SK-N-SH (cell line): ENCODE results near the gene TRAF5. TPM values are rescaled to one million over a fixed set of nuclear protein-coding genes. Genes with fewer than 3 reads are reported as not detected.

ENCODE experiments used
- CTCF ChIA-PET: fragments of 300-600, 350-600 bp; formaldehyde crosslinking; extraction: SDS; loops from one replicate; lab custom pipeline; 2021; lab: Yijun Ruan, JAX
- POLR2A ChIA-PET: fragments of 350-600 bp; sonication (Branson Sonifier 250); formaldehyde crosslinking; extraction: SDS; loops from one replicate; lab custom pipeline; 2020; ENCODE audit warnings: antibody characterized with exemption, inconsistent platforms; lab: Yijun Ruan, JAX
- DNase-seq: peaks from one replicate; pipeline ENCODE4 v3.0.0; 2012
- H2AFZ ChIP-seq: fragments of 200-600 bp; sonication (generic); 2 replicates; pipeline ENCODE4 v1.8.1; 2016; ENCODE audit warnings: antibody characterized with exemption, mild to moderate bottlenecking, low read depth
- H3F3A ChIP-seq: fragments of 200-600 bp; sonication (generic); replicated peaks from 2 replicates; pipeline ENCODE3; 2016; ENCODE audit warnings: antibody characterized with exemption, mild to moderate bottlenecking; ENCODE audit not compliant: insufficient read depth
- H3K27ac ChIP-seq, 2 experiments: fragments of 200-500 bp in 1 of 2; fragments of 200-600 bp in 1 of 2; sonication (Bioruptor generic) in 1 of 2; sonication (generic), shearing (Covaris generic) in 1 of 2; 2 replicates each; pipeline versions ENCODE4 v1.5.1 to v1.6.1; 2014 to 2016; ENCODE audit warnings: low read depth in 2 of 2, inconsistent platforms in 1 of 2, low read length in 1 of 2, mild to moderate bottlenecking in 1 of 2, mixed read lengths in 1 of 2
- H3K27me3 ChIP-seq: fragments of 200-600 bp; sonication (generic), shearing (Covaris generic); 2 replicates; pipeline ENCODE4 v1.6.1; 2016; ENCODE audit warnings: mixed run types; ENCODE audit not compliant: insufficient read depth
- H3K36me3 ChIP-seq, 2 experiments: fragments of 200-500 bp in 1 of 2; fragments of 200-600 bp in 1 of 2; sonication (Bioruptor generic) in 1 of 2; sonication (generic) in 1 of 2; replicated peaks in 1 of 2; 2 replicates each; pipeline versions ENCODE3 to v1.5.1; 2014 to 2016; ENCODE audit warnings: low read length in 1 of 2, mild to moderate bottlenecking in 1 of 2; ENCODE audit not compliant: insufficient read depth in 2 of 2, control insufficient read depth in 1 of 2
- H3K4me1 ChIP-seq, 2 experiments: fragments of 200-500 bp in 1 of 2; fragments of 200-600 bp in 1 of 2; sonication (Bioruptor generic) in 1 of 2; sonication (generic), shearing (Covaris generic) in 1 of 2; 2 replicates each; pipeline versions ENCODE4 v1.5.1 to v1.6.1; 2014 to 2016; ENCODE audit warnings: low read depth in 1 of 2, low read length in 1 of 2, mixed run types in 1 of 2; ENCODE audit not compliant: insufficient read depth in 2 of 2, control insufficient read depth in 1 of 2
- H3K4me2 ChIP-seq: fragments of 200-600 bp; sonication (generic), shearing (Covaris generic); 2 replicates; pipeline ENCODE4 v1.6.1; 2017; ENCODE audit warnings: mixed run types
- H3K4me3 ChIP-seq, 2 experiments: fragments of 200-500 bp in 1 of 2; fragments of 200-600 bp in 1 of 2; sonication (Bioruptor generic) in 1 of 2; sonication (generic), shearing (Covaris generic) in 1 of 2; 2 replicates each; pipeline versions ENCODE4 v1.5.1 to v1.8.1; 2014 to 2016; ENCODE audit warnings: low read depth in 2 of 2, inconsistent platforms in 1 of 2, low read length in 1 of 2, mild to moderate bottlenecking in 1 of 2, mixed read lengths in 1 of 2, moderate library complexity in 1 of 2
- H3K79me2 ChIP-seq: fragments of 200-600 bp; sonication (generic); 2 replicates; pipeline ENCODE4 v1.8.1; 2017; ENCODE audit warnings: mild to moderate bottlenecking; ENCODE audit not compliant: insufficient read depth
- H3K9ac ChIP-seq: fragments of 200-600 bp; sonication (generic); 2 replicates; pipeline ENCODE4 v1.6.1; 2017; ENCODE audit warnings: mixed run types
- H3K9me2 ChIP-seq: fragments of 200-600 bp; sonication (generic); 2 replicates; pipeline ENCODE4 v1.6.1; 2017; ENCODE audit warnings: mixed run types
- H3K9me3 ChIP-seq: fragments of 200-600 bp; sonication (generic); 2 replicates; pipeline ENCODE4 v1.6.1; 2017; ENCODE audit warnings: mixed run types, mild to moderate bottlenecking, moderate library complexity
- H4K20me1 ChIP-seq: fragments of 200-600 bp; sonication (generic); 2 replicates; pipeline ENCODE4 v1.6.1; 2017; ENCODE audit warnings: mild to moderate bottlenecking, mixed run types; ENCODE audit not compliant: insufficient read depth
- ELF1 ChIP-seq: IDR thresholded peaks from 2 replicates; pipeline ENCODE4 v1.4.0; 2012
- EP300 ChIP-seq, 2 experiments: IDR thresholded peaks; 2 replicates each; pipeline versions ENCODE4 v1.4.0 to v1.6.1; 2012; ENCODE audit warnings: borderline replicate concordance in 1 of 2, low read depth in 1 of 2, low read length in 1 of 2
- FOSL2 ChIP-seq: IDR thresholded peaks from 2 replicates; pipeline ENCODE4 v1.4.0; 2012; ENCODE audit warnings: low read depth, mild to moderate bottlenecking, moderate library complexity, borderline replicate concordance
- FOXJ3 ChIP-seq: sonication (generic); formaldehyde crosslinking; IDR thresholded peaks from 2 replicates; pipeline ENCODE4 v1.5.1; 2020; ENCODE audit warnings: mild to moderate bottlenecking, missing genetic modification reagents
- FOXM1 ChIP-seq: IDR thresholded peaks from 2 replicates; pipeline ENCODE4 v1.4.0; 2012; ENCODE audit warnings: low read depth, mild to moderate bottlenecking
- GATA2 ChIP-seq: sonication (generic); formaldehyde crosslinking; IDR thresholded peaks from 2 replicates; pipeline ENCODE4 v1.5.0; 2020; ENCODE audit warnings: mild to moderate bottlenecking, missing genetic modification reagents
- JUND ChIP-seq: IDR thresholded peaks from 2 replicates; pipeline ENCODE4 v1.4.0; 2012
- MXI1 ChIP-seq: IDR thresholded peaks from 2 replicates; pipeline ENCODE4 v1.6.1; 2012; ENCODE audit warnings: mild to moderate bottlenecking, low read depth, low read length, improper control_type of control experiment
- NRF1 ChIP-seq: IDR thresholded peaks from 2 replicates; pipeline ENCODE4 v1.6.1; 2012; ENCODE audit warnings: low read depth, mild to moderate bottlenecking, low read length
- POLR2AphosphoS5 ChIP-seq: IDR thresholded peaks from 2 replicates; pipeline ENCODE4 v1.6.1; 2012; ENCODE audit warnings: low read depth, low read length
- RCOR1 ChIP-seq: fragments of 150-350 bp; IDR thresholded peaks from 2 replicates; pipeline ENCODE4 v1.6.1; 2017; ENCODE audit warnings: antibody characterized with exemption, low read length
- RFX5 ChIP-seq: IDR thresholded peaks from 2 replicates; pipeline ENCODE4 v1.6.1; 2012; ENCODE audit warnings: mild to moderate bottlenecking, improper control_type of control experiment, low read length
- RXRA ChIP-seq: IDR thresholded peaks from 2 replicates; pipeline ENCODE4 v1.4.0; 2012; ENCODE audit warnings: low read depth, mild to moderate bottlenecking, borderline replicate concordance
- TAF1 ChIP-seq: IDR thresholded peaks from 2 replicates; pipeline ENCODE4 v1.6.1; 2012; ENCODE audit warnings: low read depth, mild to moderate bottlenecking, low read length, moderate library complexity, borderline replicate concordance
- WGBS: methylation state at CpG from one replicate; pipeline ENCODE4 v1.1.6; 2017; ENCODE audit warnings: low lambda C conversion rate; 5-methylcytosine and 5-hydroxymethylcytosine counted together
- polyA plus RNA-seq, 3 experiments: library from polyadenylated mRNA; depleted of rRNA; stranded (reverse); fragments of >200 nt; gene quantifications; 2 replicates each; pipeline ENCODE4 v1.2.3, GENCODE V29; 2012
- TF ChIP-seq, protein P1 (sequence below): fragments of 150-350 bp; IDR thresholded peaks from 2 replicates; pipeline ENCODE4 v1.6.1; 2017; ENCODE audit warnings: antibody characterized with exemption, low read length, low read depth, borderline replicate concordance
- TF ChIP-seq, protein P2 (sequence below): IDR thresholded peaks from 2 replicates; pipeline ENCODE4 v1.4.0; 2012; ENCODE audit warnings: low read depth
- TF ChIP-seq, protein P3 (sequence below): fragments of 150-350 bp; IDR thresholded peaks from 2 replicates; pipeline ENCODE4 v1.6.1; 2016; ENCODE audit warnings: mild to moderate bottlenecking, low read depth, low read length

TRAF5 gene
- polyA plus RNA-seq, 1 of the 3 experiments (the other 2 are of a cell fraction): 7.6 TPM

DNA sequence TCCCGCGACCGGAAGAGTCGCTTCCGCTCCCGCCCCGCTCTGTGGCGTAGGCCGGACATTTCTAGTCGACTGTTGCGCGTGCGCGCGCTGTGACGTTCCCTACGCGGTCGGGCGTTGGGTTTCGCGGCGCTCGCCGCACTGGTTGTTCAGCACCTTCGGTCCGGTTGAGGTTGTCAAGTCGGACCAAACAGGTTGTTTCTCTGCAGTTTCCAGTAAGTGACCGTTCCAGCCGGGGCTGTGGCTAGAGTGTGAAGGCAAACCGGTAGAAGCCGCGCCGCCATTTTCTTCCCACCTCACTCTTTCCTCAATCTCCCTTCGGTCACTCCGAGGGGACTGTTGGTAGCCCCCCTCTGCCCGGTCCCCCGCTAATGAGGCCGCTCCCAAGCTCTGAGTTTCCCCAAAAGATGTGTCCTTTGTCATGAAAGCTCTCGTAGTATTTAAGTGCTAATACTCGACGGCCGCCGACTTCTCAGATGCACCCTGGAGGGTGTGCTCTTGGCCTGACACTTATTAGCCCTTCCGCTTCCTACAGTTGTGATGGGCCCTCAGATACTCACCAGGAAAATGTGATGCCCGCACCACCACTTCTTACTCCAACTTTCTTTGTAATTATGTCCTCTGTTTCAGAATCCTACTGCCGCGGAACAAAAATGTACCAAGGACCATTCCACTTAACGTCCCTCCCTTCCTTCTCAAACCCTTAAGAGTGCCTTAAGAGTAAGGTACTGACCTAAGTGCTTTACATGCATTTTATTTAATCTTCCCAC is 56.3 kb downstream of the TRAF5 start (continued):
- no peak for TF ChIP-seq RCOR1
- TF ChIP-seq, protein P1, sequence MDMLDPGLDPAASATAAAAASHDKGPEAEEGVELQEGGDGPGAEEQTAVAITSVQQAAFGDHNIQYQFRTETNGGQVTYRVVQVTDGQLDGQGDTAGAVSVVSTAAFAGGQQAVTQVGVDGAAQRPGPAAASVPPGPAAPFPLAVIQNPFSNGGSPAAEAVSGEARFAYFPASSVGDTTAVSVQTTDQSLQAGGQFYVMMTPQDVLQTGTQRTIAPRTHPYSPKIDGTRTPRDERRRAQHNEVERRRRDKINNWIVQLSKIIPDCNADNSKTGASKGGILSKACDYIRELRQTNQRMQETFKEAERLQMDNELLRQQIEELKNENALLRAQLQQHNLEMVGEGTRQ: no peak
- peak; percentile 50; the same call in 1 of the 2 replicates for TF ChIP-seq MXI1
- TF ChIP-seq FOXJ3 (CRISPR knock-in tag): no peak
- TF ChIP-seq EP300 (IDR thresholded peaks at IDR 0.05; ENCODE audit: borderline replicate concordance in 1 of 2, low read depth in 1 of 2, low read length in 1 of 2): 0 out of 4 replicates have a peak, but pooled peaks of 1 of the 2 experiments have one; percentile 6
- peak; percentile 96 for TF ChIP-seq NRF1
- peak; percentile 82 for TF ChIP-seq TAF1
- peak; percentile 61; the same call in 1 of the 2 replicates for TF ChIP-seq RFX5
- no peak for TF ChIP-seq GATA2 (CRISPR knock-in tag)
- TF ChIP-seq, protein P2, sequence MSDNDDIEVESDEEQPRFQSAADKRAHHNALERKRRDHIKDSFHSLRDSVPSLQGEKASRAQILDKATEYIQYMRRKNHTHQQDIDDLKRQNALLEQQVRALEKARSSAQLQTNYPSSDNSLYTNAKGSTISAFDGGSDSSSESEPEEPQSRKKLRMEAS: peak; percentile 73

DNA sequence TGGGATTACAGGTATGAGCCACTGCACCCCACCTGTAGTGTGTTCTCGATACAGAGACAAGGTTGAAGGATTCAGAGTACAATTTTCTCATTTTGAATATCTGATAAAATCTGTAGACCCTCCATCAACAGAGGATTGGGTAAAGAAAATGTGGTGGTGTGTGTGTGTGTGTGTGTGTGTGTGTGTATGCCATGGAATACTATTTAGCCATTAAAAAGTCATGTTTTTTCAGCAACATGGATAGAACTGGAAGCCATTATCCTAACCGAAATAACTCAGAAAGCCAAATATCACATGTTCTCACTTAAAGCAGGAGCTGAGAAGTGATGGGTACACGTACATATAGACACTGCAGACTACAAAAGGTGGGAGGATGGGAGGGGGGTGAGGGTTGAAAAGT is 57.9 kb downstream of the TRAF5 start:
- no peaks in the 10 kb centered on the region for H3K36me3 ChIP-seq
- no peak for DNase-seq
- no peak overlapping the region for H3K27ac ChIP-seq
- WGBS: 92% methylated on average over 3 of the region's 3 CpGs
- H3K79me2 ChIP-seq: 0 out of 2 replicates have a peak, but pooled peaks cover 12% of the 10 kb centered on the region
- H3K4me2 ChIP-seq: no peak overlapping the region
- H4K20me1 ChIP-seq: no peaks in the 10 kb centered on the region
- no peak for TF ChIP-seq FOXM1
- TF ChIP-seq, protein P1: no peak
- TF ChIP-seq POLR2AphosphoS5: no peak
- H3K27me3 ChIP-seq: no peaks in the 10 kb centered on the region
- ChIA-PET POLR2A (no interaction called here), CTCF (interaction anchor here (0.6 to 0.8 kb wide), 2 partner anchors 11 to 204 kb away, joined by 3 to 5 read pairs; no protein-coding TSS in a partner anchor)
- no peaks in the 10 kb centered on the region for H3K9me3 ChIP-seq
- H3K9ac ChIP-seq: no peak overlapping the region
- H3K4me3 ChIP-seq: no peak overlapping the region
- H3K4me1 ChIP-seq: peaks cover 0 to 4% of the 10 kb centered on the region in 2 experiments; a peak in 1 of 4 replicates
- no peak overlapping the region for H2AFZ ChIP-seq
- no peaks in the 10 kb centered on the region for H3K9me2 ChIP-seq
- H3F3A ChIP-seq: peaks cover 12% of the 10 kb centered on the region

DNA sequence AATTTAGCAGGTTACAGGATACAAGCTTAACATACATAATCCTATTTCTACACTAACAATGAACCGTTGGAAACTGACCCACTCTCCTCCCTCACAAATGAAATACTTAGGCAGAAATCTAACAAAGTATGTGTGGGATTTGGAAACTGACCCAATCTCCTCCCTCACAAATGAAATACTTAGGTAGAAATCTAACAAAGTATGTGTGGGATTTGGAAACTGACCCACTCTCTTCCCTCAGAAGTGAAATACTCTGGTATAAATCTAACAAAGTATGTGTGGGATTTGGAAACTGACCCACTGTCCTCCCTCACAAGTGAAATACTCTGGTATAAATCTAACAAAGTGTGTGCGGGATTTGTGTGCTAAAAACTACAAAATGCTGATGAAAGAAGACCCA is 60.3 kb downstream of the TRAF5 start:
- Histone ChIP-seq H2AFZ (no peak overlapping the region), H3K4me3 (no peak overlapping the region), H3K4me2 (no peak overlapping the region), H3K9ac (no peak overlapping the region), H3K27ac (no peak overlapping the region; a peak in 1 of 4 replicates), H3K79me2 (0 out of 2 replicates have a peak, but pooled peaks cover 12% of the 10 kb centered on the region), H3K9me3 (no peaks in the 10 kb centered on the region), H3K4me1 (peaks cover 0 to 4% of the 10 kb centered on the region in 2 experiments; a peak in 1 of 4 replicates), H3K36me3 (peaks cover 2 to 4% of the 10 kb centered on the region in 2 experiments), H3K9me2 (no peaks in the 10 kb centered on the region), H3K27me3 (no peaks in the 10 kb centered on the region), H3F3A (no peaks in the 10 kb centered on the region), H4K20me1 (no peaks in the 10 kb centered on the region)
- ChIA-PET POLR2A (no interaction called here), CTCF (interaction anchor here (1.6 kb wide), 1 partner anchor 128 kb away, joined by 3 read pairs; no protein-coding TSS in a partner anchor)
- WGBS: 70% methylated on average over 2 of the region's 2 CpGs
- no peak for DNase-seq
- TF ChIP-seq JUND: no peak
- no peak for TF ChIP-seq ELF1
- TF ChIP-seq, protein P3, sequence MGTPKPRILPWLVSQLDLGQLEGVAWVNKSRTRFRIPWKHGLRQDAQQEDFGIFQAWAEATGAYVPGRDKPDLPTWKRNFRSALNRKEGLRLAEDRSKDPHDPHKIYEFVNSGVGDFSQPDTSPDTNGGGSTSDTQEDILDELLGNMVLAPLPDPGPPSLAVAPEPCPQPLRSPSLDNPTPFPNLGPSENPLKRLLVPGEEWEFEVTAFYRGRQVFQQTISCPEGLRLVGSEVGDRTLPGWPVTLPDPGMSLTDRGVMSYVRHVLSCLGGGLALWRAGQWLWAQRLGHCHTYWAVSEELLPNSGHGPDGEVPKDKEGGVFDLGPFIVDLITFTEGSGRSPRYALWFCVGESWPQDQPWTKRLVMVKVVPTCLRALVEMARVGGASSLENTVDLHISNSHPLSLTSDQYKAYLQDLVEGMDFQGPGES: no peak
- no peak for TF ChIP-seq RXRA
- no peak for TF ChIP-seq FOSL2
- TF ChIP-seq, protein P1: no peak
- TF ChIP-seq, protein P2: no peak
- TF ChIP-seq FOXJ3 (CRISPR knock-in tag): no peak
- no peak for TF ChIP-seq FOXM1
